Right lobe of liver (tissue), 6 donors: ENCODE measurements around the gene PTPN13. TPM values are rescaled to one million over a fixed set of nuclear protein-coding genes. Genes with fewer than 3 reads are reported as not detected.

Source experiments
- ATAC-seq, 4 donors: fragments of 200-7000 bp; cut with Tn5 transposase; one replicate each; pipeline ENCODE4 v1.9.1; 2020; ENCODE audit warnings: mild to moderate bottlenecking in 4 of 4, moderate library complexity in 4 of 4
- DNase-seq, 3 donors: peaks; one replicate each; pipeline ENCODE4 v3.0.0-alpha.2; 2020
- H3K27ac ChIP-seq, 3 donors: fragments of 200-600 bp; one replicate each; pipeline ENCODE4 v1.8.0; 2022
- H3K27me3 ChIP-seq, 2 donors: fragments of 200-600 bp; one replicate each; pipeline ENCODE4 v1.8.0; 2022
- H3K36me3 ChIP-seq, 4 donors: fragments of 200-600 bp; sonication (generic) in 1 of 4; one replicate each; pipeline versions ENCODE4 v1.5.1 to v1.8.0; 2017 to 2022; ENCODE audit warnings: control low read depth in 1 of 4
- H3K4me1 ChIP-seq, 4 donors: fragments of 200-600 bp; sonication (generic) in 1 of 4; one replicate each; pipeline versions ENCODE4 v1.5.1 to v1.8.0; 2017 to 2022; ENCODE audit warnings: control low read depth in 1 of 4
- H3K4me3 ChIP-seq, 3 donors: fragments of 200-600 bp; one replicate each; pipeline ENCODE4 v1.8.0; 2022
- H3K9me3 ChIP-seq, 4 donors: fragments of 200-600 bp; sonication (generic) in 1 of 4; one replicate each; pipeline versions ENCODE4 v1.5.1 to v1.8.0; 2017 to 2022; ENCODE audit warnings: control low read depth in 1 of 4
- CTCF ChIP-seq, 4 donors: fragments of 200-600 bp in 3 of 4; fragments of 450-650 bp in 1 of 4; IDR thresholded peaks; one replicate each; pipeline versions ENCODE4 v1.5.1 to v1.8.0; 2016 to 2022; ENCODE audit warnings: antibody characterized with exemption in 4 of 4, mild to moderate bottlenecking in 2 of 4
- POLR2A ChIP-seq: fragments of 450-650 bp; IDR thresholded peaks from one replicate; pipeline ENCODE4 v1.6.1; 2017; ENCODE audit warnings: antibody characterized with exemption, mild to moderate bottlenecking
- WGBS: methylation state at CpG from one replicate; pipeline ENCODE4 v1.1.6; 2018; ENCODE audit warnings: low coverage, low lambda C conversion rate; ENCODE audit not compliant: insufficient coverage; ENCODE audit errors: missing lambda C conversion rate; 5-methylcytosine and 5-hydroxymethylcytosine counted together
- intact Hi-C, 2 donors: fragments of 100-400 bp; cut with DNase I; formaldehyde crosslinking; loops; one replicate each; pipeline versions ENCODE4 v1.11.2 to v1.14.1; 2022
- total RNA-seq, 6 experiments: library from RNA; depleted of rRNA in 2 of 6; stranded (reverse); fragments of >200 nt in 2 of 6; fragmentation: NEBNext Ultra II Directional in 3 of 6; extraction: Animal tissue kit (Norgen Biotek cat#: 25700) in 3 of 6; gene quantifications; one replicate each; pipeline versions ENCODE4 v1.1.0 to v1.2.4, GENCODE V29; 2016 to 2023
- donor health status: DM: no; HTN: yes; CAD: no.
- donor health status: DM: no; HTN: no; CAD: no.
- donor health status: DM: no; HTN: no; CAD: no.
- donor health status: DM: no; HTN: yes; CAD: no.
- donor health status: DM: no; HTN: yes; CAD: no.

The PTPN13 gene
- total RNA-seq, 6 experiments from 2014 or later = 0.73 to 2.2 (median 1.0) TPM

- no peaks in the 10 kb centered on the region for H3K36me3 ChIP-seq
- H3K9me3 ChIP-seq = no peaks in the 10 kb centered on the region
- TF ChIP-seq POLR2A = no peak
- TF ChIP-seq CTCF (IDR thresholded peaks at IDR 0.05) = no peak
- H3K4me3 ChIP-seq = no peak overlapping the region
- H3K4me1 ChIP-seq = no peaks in the 10 kb centered on the region
- DNase-seq (no peak), ATAC-seq (no peak)
- intact Hi-C loops = no loop called here
- H3K27me3 ChIP-seq = no peaks in the 10 kb centered on the region
- WGBS = 54% methylated on average over 1 of the region's 1 CpG
- no peak overlapping the region for H3K27ac ChIP-seq
Measured at GRCh38 chr4:86558797-86559196, 35.3 kb upstream of the PTPN13 start.

- Histone ChIP-seq H3K36me3 (no peaks in the 10 kb centered on the region), H3K4me1 (no peaks in the 10 kb centered on the region), H3K27me3 (no peaks in the 10 kb centered on the region), H3K4me3 (no peak overlapping the region), H3K9me3 (no peaks in the 10 kb centered on the region), H3K27ac (no peak overlapping the region)
- WGBS = 47% methylated on average over 2 of the region's 2 CpGs
- TF ChIP-seq POLR2A = no peak
- DNase-seq = no peak
- ATAC-seq = no peak
- intact Hi-C loops = no loop called here
Measured at GRCh38 chr4:86560447-86560846, 33.7 kb upstream of the PTPN13 start.

- Histone ChIP-seq H3K4me1 (no peaks in the 10 kb centered on the region), H3K27me3 (no peaks in the 10 kb centered on the region), H3K9me3 (no peaks in the 10 kb centered on the region), H3K4me3 (no peak overlapping the region), H3K36me3 (no peaks in the 10 kb centered on the region), H3K27ac (no peak overlapping the region)
- no peak for TF ChIP-seq POLR2A
- no peak for TF ChIP-seq CTCF (IDR thresholded peaks at IDR 0.05)
- no peak for ATAC-seq
- intact Hi-C loops = no loop called here
- no peak for DNase-seq
- WGBS = 33% methylated on average over 1 of the region's 1 CpG
Measured at GRCh38 chr4:86561256-86561655, 32.9 kb upstream of the PTPN13 start.

- ATAC-seq = no peak
- Histone ChIP-seq H3K27me3 (no peaks in the 10 kb centered on the region), H3K9me3 (no peaks in the 10 kb centered on the region), H3K27ac (no peak overlapping the region), H3K4me1 (no peaks in the 10 kb centered on the region), H3K36me3 (no peaks in the 10 kb centered on the region), H3K4me3 (no peak overlapping the region)
- WGBS = 74% methylated on average over 2 of the region's 2 CpGs
- DNase-seq = no peak
- intact Hi-C loops = no loop called here
- TF ChIP-seq POLR2A = no peak
- no peak for TF ChIP-seq CTCF (IDR thresholded peaks at IDR 0.05)
Measured at GRCh38 chr4:86563416-86563815, 30.7 kb upstream of the PTPN13 start.

- ATAC-seq = no peak
- 60% methylated on average over 3 of the region's 5 CpGs for WGBS
- no peak for DNase-seq
- no peaks in the 10 kb centered on the region for H3K36me3 ChIP-seq
- H3K4me1 ChIP-seq = no peaks in the 10 kb centered on the region
- H3K27me3 ChIP-seq = no peaks in the 10 kb centered on the region
- intact Hi-C loops = no loop called here
- TF ChIP-seq CTCF (IDR thresholded peaks at IDR 0.05) (no peak), POLR2A (no peak)
- H3K4me3 ChIP-seq = no peak overlapping the region
- H3K27ac ChIP-seq = no peak overlapping the region
- no peaks in the 10 kb centered on the region for H3K9me3 ChIP-seq
Measured at GRCh38 chr4:86564795-86565194, 29.3 kb upstream of the PTPN13 start.
